Measurements from ENCODE around the gene TRPT1.

The TRPT1 gene

DNA sequence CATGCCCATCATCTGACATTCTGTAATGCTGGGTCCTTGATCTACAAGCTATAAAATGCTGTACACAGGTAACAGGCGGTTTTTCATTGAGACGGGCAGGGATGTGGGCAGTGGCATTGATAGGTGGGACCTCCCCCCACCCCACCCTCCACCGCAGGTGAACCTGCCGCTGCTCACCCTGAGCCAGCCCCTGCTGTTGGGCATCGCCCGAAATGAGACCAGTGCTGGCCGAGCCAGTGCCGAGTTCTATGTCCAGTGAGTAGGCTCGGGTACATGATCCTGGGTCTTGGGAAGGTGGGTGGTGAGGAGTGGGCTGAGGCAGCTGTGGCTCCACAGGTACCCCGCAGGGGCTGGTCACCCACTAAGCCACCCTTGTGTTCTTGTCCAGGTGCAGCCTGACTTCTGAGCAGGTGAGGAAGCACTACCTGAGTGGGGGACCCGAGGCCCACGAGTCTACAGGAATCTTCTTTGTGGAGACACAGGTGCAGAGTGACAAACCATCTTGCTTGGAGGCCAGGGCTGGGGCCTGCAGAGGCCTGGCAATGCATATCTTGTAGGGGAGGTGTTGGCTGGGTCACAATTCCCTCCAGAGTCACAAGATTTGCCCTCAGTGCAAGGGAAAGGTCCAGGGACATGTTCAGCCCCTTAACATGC, 3.2 kb upstream of the TRPT1 start:
- FAIRE-seq = no peak

DNA sequence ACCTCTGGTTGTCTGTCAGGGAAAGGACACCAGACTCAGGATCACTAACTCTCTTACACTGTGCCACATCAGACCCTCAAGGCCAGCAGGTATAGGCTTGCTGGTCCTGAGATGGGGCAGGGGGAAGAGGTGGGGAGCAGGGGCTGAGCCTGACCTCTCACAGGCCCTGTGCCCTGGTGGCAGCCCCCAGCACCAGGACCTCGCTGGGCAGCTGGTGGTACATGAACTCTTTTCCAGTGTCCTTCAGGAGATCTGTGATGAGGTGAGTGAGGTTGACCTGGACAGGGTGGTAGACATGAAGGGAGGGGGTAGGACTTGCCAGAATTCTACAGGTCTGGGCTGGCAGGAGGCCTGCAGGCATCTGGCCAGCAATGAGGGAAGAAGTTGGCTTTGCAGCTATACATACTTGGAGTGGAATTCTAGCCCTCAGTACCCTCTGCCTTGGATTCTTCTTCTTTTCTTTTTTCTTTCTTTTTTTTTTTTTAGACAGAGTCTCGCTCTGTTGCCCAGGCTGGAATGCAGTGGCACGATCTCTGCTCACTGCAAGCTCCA, 1.5 kb upstream of the TRPT1 start:
- FAIRE-seq = no peak

DNA sequence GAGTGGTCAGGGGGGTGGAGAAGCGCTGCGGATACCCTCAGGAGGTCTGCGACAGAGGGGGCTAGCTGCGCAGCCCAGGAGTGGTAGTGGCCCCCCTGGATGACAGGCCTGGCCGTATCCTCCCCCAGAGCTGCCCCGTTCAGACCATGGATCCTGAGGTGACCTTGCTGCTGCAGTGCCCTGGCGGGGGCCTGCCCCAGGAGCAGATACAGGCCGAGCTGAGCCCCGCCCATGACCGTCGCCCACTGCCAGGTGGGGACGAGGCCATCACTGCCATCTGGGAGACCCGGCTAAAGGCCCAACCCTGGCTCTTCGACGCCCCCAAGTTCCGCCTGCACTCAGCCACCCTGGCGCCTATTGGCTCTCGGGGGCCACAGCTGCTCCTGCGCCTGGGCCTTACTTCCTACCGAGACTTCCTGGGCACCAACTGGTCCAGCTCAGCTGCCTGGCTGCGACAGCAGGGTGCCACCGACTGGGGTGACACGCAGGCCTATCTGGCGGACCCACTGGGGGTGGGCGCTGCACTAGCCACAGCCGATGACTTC, 593 bp upstream of the TRPT1 start:
- no peak for FAIRE-seq

DNA sequence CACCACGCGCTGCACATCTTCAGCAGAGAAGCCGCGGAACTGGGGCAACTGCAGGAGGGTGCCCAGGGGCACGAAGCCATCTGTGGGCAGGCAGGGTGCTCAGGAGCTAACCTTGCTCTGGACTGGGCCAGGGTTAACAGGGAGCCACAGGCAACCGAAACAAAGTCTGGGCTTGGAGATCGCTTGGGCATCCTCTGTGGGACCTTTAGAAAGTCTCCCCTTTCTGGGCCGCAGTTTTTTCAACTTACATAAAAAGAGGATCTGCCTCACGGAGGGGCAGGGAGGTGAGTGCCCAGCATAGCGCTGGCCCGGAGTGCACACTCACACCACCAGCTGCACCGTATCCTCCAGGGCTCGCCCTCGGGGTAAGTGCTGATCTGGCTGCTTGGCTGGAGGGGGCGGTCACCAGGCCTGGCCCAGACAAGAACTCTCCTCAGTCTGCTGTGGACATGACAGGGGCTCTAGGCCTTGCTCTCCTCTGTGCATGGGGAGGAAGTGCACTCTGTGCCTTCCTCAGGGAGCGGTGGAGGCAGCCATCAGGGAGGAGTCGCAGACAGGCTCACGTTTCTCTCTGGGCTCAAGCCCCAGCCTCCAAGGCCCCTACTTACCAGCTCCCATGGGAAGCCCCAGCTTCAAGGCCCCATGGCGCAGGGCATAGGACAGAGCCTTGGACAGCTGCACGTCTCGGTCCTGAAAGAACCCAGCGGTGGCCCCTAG, 937 bp downstream of the TRPT1 start:
- no peak for FAIRE-seq

DNA sequence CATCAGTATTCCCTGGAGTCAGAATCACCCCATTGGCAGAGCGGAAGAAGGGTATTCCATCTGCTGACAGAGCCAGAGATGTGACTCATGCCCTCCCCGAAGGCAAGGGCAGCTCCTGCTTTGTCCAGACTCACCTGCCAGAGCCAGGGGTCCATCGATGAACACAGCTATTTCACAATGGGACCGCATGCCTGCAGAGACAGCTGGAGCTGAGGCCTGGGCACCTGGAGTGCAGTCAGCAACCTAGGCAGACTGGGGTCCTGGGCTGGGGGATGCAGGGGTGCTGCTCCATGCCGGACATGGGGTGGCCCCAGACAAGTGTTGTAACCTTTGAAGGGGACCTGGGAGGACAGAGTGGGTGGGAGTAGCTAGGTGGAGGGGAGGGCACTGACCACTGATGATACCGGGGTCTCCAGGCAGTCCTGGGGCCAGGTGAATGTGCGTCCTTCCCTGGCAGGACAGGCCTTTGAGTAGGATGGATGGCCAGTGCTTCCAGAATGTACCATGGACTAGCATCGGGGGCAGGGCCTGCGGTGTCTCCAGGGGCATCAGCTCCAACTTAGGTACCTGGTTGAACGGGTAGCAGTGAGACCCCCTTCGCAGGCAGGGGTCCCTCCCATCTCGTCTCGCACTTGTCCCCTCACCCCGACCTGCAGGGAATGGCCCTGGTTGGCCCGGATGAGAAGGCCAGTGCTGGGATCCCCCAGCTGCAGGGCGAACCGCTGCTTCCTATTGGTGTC, 1.7 kb downstream of the TRPT1 start:
- FAIRE-seq = no peak

DNA sequence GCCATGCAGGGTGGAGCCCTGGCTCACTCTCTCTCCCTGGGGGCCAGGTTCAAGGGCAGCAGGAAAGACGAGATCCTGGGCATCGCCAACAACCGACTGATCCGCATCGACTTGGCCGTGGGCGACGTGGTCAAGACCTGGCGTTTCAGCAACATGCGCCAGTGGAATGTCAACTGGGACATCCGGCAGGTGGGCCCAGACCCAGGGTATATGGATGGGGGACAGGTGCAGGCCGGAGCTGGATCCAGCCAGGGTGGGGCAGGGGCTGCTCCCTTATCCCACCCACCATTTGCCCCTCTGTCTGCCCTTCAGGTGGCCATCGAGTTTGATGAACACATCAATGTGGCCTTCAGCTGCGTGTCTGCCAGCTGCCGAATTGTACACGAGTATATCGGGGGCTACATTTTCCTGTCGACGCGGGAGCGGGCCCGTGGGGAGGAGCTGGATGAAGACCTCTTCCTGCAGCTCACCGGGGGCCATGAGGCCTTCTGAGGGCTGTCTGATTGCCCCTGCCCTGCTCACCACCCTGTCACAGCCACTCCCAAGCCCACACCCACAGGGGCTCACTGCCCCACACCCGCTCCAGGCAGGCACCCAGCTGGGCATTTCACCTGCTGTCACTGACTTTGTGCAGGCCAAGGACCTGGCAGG, 2.9 kb downstream of the TRPT1 start:
- no peak for FAIRE-seq

DNA sequence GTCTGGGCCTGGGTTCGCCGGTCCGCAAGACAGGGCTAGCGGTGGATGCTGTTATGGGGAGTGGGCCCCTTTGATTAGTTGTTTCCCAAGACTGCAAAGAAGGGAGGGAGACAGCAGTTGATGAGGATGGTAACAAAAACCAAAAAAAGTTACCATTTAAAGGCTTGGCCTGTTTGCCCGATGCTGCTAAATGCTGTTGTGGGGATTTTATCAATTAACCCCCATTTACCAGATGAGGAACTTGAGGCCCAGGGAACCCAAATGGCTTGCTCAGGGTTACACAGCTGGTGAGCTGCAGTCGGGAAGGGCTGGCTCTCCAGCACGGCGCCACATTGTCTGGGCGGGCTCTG, 3.4 kb downstream of the TRPT1 start:
- FAIRE-seq = no peak

DNA sequence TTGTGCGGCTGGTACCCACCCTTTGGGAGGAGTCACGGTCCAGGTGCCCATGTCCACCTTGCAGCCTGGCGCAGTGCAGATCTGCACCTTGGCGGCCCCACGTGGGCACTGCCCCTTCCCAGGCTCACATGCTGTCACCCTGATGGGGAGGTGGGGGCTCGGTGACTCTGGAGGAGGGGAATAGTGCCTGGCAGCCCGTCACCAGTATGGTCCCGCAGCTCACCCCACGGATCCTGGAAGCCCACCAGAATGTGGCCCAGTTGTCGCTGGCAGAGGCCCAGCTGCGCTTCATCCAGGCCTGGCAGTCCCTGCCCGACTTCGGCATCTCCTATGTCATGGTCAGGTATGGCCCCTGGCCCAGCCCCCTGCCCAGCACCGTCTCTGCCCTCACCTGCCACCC, 5.2 kb downstream of the TRPT1 start:
- no peak for FAIRE-seq

DNA sequence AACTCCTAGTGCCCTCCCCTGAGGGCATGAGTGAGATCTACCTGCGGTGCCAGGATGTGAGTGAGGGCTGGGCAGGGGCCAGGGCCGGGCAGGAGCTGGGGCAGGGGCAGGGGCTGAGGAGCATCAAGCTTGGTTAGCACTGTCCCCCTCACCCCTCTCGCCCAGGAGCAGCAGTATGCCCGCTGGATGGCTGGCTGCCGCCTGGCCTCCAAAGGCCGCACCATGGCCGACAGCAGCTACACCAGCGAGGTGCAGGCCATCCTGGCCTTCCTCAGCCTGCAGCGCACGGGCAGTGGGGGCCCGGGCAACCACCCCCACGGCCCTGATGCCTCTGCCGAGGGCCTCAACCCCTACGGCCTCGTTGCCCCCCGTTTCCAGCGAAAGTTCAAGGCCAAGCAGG, 5.7 kb downstream of the TRPT1 start:
- FAIRE-seq = no peak

DNA sequence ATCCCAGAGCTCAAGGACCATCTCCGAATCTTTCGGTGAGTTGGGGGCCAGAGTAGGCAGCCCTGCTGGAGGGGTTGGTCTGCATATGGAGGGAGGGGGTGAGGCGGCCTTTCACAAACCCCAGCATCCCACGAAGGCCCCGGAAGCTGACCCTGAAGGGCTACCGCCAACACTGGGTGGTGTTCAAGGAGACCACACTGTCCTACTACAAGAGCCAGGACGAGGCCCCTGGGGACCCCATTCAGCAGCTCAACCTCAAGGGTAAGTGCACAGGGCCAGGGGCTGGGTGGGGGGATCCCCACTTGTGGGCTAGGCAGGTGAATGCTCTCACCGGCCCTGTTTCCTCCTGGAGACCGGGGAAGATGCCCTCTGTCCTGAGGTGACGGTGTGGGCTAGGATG, 6.2 kb downstream of the TRPT1 start:
- no peak for FAIRE-seq

DNA sequence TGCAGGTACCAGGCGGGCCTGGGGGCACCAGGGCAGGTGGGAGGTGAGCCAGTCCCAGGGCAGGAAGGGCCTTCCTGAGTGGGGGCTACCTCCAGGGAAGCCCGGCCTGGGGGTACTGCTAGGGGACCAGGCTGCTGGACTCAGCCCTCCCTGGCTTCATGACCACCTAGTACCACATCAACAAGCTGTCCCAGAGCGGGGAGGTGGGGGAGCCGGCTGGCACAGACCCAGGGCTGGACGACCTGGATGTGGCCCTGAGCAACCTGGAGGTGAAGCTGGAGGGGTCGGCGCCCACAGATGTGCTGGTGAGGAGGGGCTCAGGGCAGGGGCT, 6.7 kb downstream of the TRPT1 start:
- FAIRE-seq = no peak

DNA sequence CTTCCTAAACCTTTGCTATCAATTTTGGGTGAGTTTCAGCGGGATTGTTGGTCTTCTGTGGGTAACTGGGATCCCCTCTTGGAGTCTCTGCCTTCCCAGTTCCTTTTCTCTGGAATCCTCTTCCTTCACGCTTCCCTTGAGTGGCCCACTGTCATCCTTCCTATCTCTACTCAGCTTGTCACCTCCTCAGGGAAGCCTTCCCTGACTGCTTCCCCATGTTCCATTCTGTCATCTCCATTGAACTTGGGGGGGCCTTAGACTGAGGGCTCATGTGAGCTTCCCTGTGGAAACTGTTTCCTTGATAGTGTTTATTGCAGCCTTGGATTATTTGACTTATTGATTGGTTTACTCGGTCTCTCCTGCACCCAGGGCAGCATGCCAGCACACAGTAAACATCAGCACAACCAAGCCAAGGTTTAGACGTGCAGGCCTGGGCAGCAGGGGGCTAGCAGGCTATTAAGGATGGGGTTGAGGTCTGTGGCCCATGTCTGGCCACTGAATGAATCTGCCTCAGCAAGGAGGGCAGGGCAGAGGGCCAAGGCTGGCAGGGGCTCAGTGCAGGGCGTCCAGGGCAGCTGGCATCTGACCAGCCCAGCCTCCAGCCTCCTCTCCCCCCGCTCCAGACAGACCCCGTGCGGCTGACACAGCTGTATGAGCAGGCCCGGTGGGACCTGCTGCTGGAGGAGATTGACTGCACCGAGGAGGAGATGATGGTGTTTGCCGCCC, 7.2 kb downstream of the TRPT1 start:
- no peak for FAIRE-seq

DNA sequence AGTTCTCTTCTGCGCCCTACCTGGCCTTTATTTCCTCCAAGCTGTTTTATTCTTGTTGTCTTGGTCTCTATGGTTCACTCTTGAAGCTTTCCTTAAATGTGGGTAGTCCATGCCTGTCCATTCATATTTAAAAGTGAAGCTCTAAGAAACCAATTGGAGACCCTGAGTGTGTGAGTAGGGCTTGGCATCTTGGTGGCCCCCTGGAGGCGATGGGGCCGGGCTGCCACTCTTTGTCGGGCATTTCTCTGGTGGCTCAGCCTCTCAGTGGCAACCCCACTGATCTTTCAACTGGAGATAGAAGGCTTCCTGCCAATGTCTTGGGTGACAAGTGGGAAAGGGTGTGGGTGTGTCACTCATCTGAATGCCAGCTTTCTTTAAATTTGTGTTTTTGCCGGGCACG, 9.1 kb downstream of the TRPT1 start:
- FAIRE-seq = no peak

DNA sequence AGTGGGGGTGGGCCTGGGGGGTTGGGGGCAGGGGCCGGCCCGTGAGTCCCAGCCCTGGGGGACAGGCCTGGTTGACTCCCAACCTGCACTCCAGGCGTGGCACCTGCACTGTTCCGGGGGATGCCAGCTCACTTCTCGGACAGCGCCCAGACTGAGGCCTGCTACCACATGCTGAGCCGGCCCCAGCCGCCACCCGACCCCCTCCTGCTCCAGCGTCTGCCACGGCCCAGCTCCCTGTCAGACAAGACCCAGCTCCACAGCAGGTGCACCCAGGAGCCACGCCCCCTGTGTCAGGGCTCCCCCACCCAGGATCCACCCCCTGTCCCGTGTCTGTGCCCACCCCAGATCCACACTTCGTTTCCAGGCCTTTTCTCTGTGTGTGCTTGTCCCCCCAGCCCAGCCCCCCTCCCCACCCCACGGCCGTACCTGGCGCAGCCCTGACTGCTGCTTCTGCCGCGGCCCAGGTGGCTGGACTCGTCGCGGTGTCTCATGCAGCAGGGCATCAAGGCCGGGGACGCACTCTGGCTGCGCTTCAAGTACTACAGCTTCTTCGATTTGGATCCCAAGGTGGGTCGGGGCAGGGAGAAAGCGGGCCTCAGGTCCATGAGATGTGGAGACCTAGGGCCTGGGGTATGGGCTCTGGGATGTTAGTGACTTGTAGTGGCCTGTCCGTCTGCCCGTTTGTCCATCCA, 14.7 kb downstream of the TRPT1 start:
- no peak for FAIRE-seq

DNA sequence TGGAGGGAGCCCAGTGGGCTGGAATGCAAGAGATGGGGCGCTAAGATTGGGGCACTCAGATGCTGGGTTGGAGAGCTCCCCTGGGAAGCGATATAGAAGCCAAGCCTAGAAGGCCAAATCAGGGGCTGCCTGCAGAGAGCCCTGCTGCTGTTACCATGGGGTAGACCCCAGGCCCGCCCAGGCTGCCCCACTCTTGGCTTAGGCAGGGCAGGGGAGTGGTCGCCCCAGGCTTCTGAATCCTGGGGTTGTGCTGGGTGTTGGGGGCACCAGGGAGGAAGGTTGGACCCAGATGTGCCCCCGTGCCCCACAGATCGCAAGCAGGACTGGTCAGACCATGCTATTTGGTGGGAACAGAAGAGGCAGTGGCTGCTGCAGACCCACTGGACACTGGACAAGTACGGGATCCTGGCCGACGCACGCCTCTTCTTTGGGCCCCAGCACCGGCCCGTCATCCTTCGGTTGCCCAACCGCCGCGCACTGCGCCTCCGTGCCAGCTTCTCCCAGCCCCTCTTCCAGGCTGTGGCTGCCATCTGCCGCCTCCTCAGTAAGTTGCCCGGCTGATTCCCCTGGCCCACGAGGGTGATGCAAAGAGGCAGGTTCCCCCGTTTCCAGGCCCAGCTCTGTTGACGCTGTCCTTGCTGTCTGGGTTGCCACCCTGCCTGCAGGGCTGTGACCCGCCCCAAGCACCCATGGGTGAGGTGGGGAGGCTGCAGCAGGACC, 15.5 kb downstream of the TRPT1 start:
- FAIRE-seq = no peak

DNA sequence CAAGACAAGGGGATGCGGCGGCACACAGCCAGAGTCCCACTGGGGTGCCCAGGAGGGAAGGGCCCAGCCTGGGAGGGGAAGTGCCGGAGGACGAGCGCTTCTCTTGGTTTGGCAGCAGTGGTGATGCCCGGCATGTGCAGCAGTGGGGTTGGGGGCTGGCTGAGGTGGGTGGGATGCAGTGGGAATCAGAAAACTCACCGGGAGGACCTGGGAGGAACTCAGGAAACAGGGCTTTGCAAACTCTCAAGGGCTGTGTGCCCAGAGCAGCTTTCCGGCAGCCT, 16.5 kb downstream of the TRPT1 start:
- FAIRE-seq = no peak

DNA sequence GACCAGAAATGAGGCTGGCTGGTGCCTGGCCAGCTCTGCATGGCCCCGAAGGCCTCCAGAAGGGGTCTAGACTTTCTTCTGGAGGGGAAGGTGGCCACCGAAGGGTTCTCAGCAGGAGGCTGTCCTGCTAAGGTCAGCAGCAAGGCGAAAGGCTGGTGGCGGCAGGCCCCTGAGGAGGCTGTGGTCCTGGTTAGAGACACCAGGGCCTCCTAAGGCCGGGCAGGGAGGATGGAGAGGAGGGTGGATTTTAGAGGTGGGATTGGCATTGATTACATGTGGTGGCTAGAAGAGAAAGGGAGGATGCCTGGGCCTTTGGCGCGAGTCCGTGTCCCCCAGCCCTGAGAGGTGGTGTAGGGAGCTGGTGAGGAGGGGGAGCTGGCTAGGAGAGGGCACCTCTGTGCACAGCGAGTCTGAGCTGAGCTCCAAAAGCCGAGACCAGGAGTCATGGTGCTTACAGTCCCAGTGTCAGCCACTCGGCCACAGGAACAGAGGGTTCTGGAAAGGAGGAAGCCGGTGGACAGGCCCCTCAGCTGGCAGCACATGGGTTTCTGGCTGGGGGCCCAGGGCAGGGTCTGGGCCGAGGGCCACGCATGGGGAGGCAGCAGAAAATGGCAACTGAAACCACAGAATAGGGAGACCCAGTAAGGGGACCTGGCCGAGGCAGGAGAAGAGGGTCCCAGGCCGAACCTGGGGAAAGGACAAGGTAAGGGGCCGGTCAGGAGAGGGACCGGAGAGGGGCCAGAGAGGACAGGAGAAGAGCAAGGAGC, 17.0 kb downstream of the TRPT1 start:
- no peak for FAIRE-seq

DNA sequence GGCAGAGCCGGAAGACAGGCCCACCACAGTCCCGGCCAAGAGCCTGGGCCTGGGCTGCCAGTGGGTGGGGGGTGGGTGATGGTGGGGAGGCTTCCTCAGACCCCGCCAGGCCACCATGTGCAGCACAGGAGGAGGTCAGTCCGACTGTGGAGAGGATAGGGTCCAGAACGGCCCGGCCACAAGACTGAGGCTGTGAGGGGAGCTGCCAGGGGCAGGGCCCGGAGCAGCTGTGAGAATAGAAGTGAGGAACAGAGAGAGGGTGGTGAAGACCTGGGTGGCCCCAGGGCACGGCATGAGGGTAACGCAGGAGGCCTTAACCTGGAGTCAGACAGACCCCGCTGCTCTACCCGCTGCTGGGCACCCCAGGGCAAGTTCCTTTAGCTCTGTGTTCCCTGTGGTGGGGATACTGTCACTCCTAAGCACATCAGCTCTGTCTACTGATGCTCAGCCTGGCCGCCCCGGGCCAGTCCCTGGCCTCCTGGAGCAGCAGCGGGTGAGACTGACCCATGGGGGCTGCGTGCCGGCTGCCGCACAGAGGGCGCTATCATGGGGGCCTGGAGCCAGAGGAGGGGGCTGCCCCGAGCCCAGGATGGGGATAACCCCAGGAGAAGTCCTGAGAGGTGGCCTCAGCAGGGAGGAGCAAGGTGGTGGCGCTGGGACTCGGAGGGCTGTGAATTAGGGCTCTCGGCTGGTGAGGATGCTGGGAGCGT, 17.7 kb downstream of the TRPT1 start:
- no peak for FAIRE-seq

DNA sequence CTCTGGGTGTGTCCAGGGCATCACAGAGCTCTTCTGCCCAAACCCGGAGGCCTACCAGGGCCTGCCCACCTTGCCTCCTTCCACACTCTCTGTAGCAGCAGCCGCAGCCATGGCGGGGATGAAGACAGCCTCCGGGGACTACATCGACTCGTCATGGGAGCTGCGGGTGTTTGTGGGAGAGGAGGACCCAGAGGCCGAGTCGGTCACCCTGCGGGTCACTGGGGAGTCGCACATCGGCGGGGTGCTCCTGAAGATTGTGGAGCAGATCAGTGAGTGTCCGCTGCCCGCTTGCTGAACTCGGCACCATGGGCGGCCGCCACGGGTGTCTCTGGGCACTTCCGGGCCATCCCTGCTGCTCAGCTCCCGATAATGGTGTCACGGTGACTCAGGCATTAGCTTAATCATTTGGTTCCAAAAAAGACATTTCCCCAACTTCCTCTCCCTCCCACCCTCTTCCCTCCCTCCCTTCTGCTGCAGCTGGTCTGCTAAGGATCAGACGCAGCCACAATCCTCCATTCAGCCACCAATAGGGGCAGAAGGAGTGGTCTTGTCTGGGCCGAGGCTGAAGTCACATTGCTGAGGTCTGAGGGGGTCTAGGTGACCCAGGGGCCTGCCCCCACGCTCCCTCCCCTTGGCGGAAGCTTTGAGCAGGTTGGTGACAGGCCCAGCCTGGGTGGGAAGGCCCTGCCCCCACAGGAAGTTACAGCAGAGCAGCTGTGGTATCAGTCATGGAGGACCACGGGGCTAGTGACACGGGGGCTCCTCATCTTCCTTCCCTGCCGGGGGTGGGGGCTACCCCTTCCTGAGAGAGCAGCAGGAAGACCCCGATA, 18.5 kb downstream of the TRPT1 start:
- no peak for FAIRE-seq

Data from endometrium (tissue), 2 donors.